ENCODE data around the gene ZNF593OS. TPM values are rescaled to one million over a fixed set of nuclear protein-coding genes. Genes with fewer than 3 reads are reported as not detected.

The ZNF593OS gene
- total and polyA plus RNA-seq, 2 donors (not counting 3 experiments of a cell fraction or from before 2014, with no cell fraction given), result not detected

DNA sequence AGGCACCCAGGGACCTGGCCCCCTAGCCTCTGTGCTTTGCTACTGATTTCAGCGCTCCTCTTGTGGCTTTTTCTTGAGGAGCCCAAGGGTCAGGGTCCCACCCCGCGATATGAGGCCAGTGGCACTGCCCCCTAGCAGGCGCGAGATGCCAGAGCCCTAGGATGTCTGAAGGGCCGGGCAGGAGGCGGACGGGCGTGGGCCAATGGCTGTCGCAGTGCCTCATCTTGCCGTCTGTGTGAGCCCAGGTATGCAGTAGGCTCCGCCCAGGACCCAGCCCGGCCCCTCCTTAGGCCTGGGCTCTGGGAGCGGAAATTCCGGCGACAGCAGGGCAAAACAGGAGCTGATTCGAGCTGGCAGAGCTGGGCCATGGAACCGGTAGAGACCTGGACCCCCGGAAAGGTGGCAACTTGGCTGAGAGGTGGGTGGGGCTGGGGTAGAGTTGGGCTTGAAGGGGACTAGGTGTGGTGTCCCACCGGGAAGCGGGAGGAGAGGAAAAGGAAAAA lies 5.6 kb upstream of the ZNF593OS start, which contains the start of gene CNKSR1:
Gene CNKSR1, plus strand, starts transcription at position 310 of the 503 bp plus-strand sequence. Its CDS starts 57 bp downstream, at position 367.
- Histone ChIP-seq H2AFZ (ENCODE audit: low read depth, low read length) (no peak within 1 kb of the TSS), H3K9ac (replicated peaks; ENCODE audit: extremely low read depth, insufficient read depth, low read length) (no peak within 1 kb of the TSS), H3K79me2 (ENCODE audit: control insufficient read depth, insufficient read depth, low read length) (no peaks in the 10 kb centered on the region), H3K4me3 (replicated peaks in 1 of 3; ENCODE audit: insufficient read depth in 1 of 3, low read depth in 1 of 3, low read length in 3 of 3) (no peak within 1 kb of the TSS), H3K9me3 (replicated peaks; ENCODE audit: control insufficient read depth, insufficient read depth, low read length) (no peaks in the 10 kb centered on the region), H4K20me1 (replicated peaks; ENCODE audit: control insufficient read depth, extremely low read depth, insufficient read depth, low read length) (no peaks in the 10 kb centered on the region), H3K27me3 (ENCODE audit: control insufficient read depth in 2 of 2, insufficient read depth in 2 of 2, low read length in 2 of 2) (no peaks in the 10 kb centered on the region), H3K4me2 (ENCODE audit: insufficient read depth, low read length) (no peak within 1 kb of the TSS), H3K9me1 (replicated peaks; ENCODE audit: control insufficient read depth, extremely low read depth, insufficient read depth, low read length) (no peaks in the 10 kb centered on the region), H3K27ac (ENCODE audit: insufficient read depth, low read depth, low read length) (no peak within 1 kb of the TSS), H3K4me1 (ENCODE audit: control insufficient read depth, extremely low read depth, insufficient read depth, low read length) (no peaks in the 10 kb centered on the region), H3K36me3 (ENCODE audit: control insufficient read depth in 2 of 2, extremely low read depth in 1 of 2, insufficient read depth in 2 of 2, low read length in 2 of 2) (no peaks in the 10 kb centered on the region)
- dilution Hi-C loops (cut with MboI; ENCODE audit: extremely low pct_ligation_motif_present, low sequenced_read_pairs) (no loop called here), intact Hi-C loops (cut with micrococcal nuclease) (no loop called here)
- ChIA-PET CTCF (interaction anchor here (0.9 to 1.9 kb wide), 4 partner anchors 7 to 145 kb away, joined by 3 to 6 read pairs (median 4); partner anchors contain the start of gene ZNF593), POLR2A (no interaction called here)
- FAIRE-seq, result no peak
- TF ChIP-seq, protein P1, sequence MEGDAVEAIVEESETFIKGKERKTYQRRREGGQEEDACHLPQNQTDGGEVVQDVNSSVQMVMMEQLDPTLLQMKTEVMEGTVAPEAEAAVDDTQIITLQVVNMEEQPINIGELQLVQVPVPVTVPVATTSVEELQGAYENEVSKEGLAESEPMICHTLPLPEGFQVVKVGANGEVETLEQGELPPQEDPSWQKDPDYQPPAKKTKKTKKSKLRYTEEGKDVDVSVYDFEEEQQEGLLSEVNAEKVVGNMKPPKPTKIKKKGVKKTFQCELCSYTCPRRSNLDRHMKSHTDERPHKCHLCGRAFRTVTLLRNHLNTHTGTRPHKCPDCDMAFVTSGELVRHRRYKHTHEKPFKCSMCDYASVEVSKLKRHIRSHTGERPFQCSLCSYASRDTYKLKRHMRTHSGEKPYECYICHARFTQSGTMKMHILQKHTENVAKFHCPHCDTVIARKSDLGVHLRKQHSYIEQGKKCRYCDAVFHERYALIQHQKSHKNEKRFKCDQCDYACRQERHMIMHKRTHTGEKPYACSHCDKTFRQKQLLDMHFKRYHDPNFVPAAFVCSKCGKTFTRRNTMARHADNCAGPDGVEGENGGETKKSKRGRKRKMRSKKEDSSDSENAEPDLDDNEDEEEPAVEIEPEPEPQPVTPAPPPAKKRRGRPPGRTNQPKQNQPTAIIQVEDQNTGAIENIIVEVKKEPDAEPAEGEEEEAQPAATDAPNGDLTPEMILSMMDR (IDR thresholded peaks at IDR 0.05; ENCODE audit: extremely low read depth in 1 of 2, insufficient read depth in 1 of 2, low read depth in 1 of 2, low read length in 2 of 2), result no peak
- TF ChIP-seq, protein P2, sequence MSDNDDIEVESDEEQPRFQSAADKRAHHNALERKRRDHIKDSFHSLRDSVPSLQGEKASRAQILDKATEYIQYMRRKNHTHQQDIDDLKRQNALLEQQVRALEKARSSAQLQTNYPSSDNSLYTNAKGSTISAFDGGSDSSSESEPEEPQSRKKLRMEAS (IDR thresholded peaks at IDR 0.05; ENCODE audit: insufficient read depth, insufficient read length), result no peak
- no peak for TF ChIP-seq EZH2 (IDR thresholded peaks at IDR 0.05; ENCODE audit: borderline replicate concordance, low read depth, low read length, severe bottlenecking)
- DNase-seq (ENCODE audit: low read depth, low spot score), result no peak
- BruUV-seq (replicated peaks), result no TSS peak

DNA sequence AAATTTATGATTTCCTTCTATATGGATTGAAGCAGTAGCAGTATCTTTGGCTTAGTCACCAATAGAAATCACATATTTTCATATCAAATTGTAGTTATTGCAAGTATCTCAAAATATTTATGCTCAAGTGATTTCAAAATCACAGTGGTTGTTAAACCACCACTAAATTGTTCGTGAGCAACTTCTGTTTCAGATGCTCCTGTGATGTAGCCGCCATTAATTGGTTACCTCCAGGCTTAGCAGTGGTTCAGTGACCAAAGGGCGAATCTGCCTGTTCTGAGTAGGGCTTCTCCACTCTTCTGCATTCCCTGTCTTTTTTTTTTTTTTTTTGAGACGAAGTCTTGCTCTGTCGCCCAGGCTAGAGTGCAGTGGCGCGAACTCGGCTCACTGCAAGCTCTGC lies 3.7 kb upstream of the ZNF593OS start:
- no peak overlapping the region for H3K4me2 ChIP-seq (ENCODE audit: insufficient read depth, low read length)
- BruUV-seq (replicated peaks), result no TSS peak
- no peaks in the 10 kb centered on the region for H3K27me3 ChIP-seq (ENCODE audit: control insufficient read depth in 2 of 2, insufficient read depth in 2 of 2, low read length in 2 of 2)
- CTCF ChIA-PET, result interaction anchor here (1.4 kb wide), 1 partner anchor 146 kb away, joined by 3 read pairs; no protein-coding TSS in a partner anchor
- TF ChIP-seq GATA2 (IDR thresholded peaks at IDR 0.05; ENCODE audit: insufficient read depth, insufficient read length, low read depth, low read length) (no peak), POLR2A (IDR thresholded peaks at IDR 0.05; ENCODE audit: low read depth, low read length) (no peak), POLR2AphosphoS5 (IDR thresholded peaks at IDR 0.05; ENCODE audit: insufficient read depth, low read depth, low read length) (no peak), FOS (IDR thresholded peaks at IDR 0.05; ENCODE audit: borderline replicate concordance, insufficient read depth, low read length) (no peak), JUN (IDR thresholded peaks at IDR 0.05; ENCODE audit: borderline replicate concordance, insufficient read depth, insufficient read length, low read depth) (no peak), MYC (IDR thresholded peaks at IDR 0.05; ENCODE audit: low read depth, low read length) (no peak), EZH2 (IDR thresholded peaks at IDR 0.05; ENCODE audit: borderline replicate concordance, low read depth, low read length, severe bottlenecking) (no peak)
- TF ChIP-seq, protein P2 (IDR thresholded peaks at IDR 0.05; ENCODE audit: insufficient read depth, insufficient read length), result no peak
- TF ChIP-seq, protein P1 (IDR thresholded peaks at IDR 0.05; ENCODE audit: extremely low read depth in 1 of 2, insufficient read depth in 1 of 2, low read depth in 1 of 2, low read length in 2 of 2), result no peak
- no peak for DNase-seq (ENCODE audit: low read depth, low spot score)
- no peak for FAIRE-seq
- H3K9me3 ChIP-seq (replicated peaks; ENCODE audit: control insufficient read depth, insufficient read depth, low read length), result no peaks in the 10 kb centered on the region
- H4K20me1 ChIP-seq (replicated peaks; ENCODE audit: control insufficient read depth, extremely low read depth, insufficient read depth, low read length), result no peaks in the 10 kb centered on the region
- H3K4me3 ChIP-seq (replicated peaks in 1 of 3; ENCODE audit: insufficient read depth in 1 of 3, low read depth in 1 of 3, low read length in 3 of 3), result no peak overlapping the region
- H3K27ac ChIP-seq (ENCODE audit: insufficient read depth, low read depth, low read length), result no peak overlapping the region
- intact Hi-C loops (cut with micrococcal nuclease) (no loop called here), dilution Hi-C loops (cut with MboI; ENCODE audit: extremely low pct_ligation_motif_present, low sequenced_read_pairs) (no loop called here)
- no peaks in the 10 kb centered on the region for H3K4me1 ChIP-seq (ENCODE audit: control insufficient read depth, extremely low read depth, insufficient read depth, low read length)
- no peak overlapping the region for H3K9ac ChIP-seq (replicated peaks; ENCODE audit: extremely low read depth, insufficient read depth, low read length)
- H3K9me1 ChIP-seq (replicated peaks; ENCODE audit: control insufficient read depth, extremely low read depth, insufficient read depth, low read length), result no peaks in the 10 kb centered on the region
- no peak overlapping the region for H2AFZ ChIP-seq (ENCODE audit: low read depth, low read length)
- POLR2A ChIA-PET, result no interaction called here
- peaks cover 2% of the 10 kb centered on the region for H3K79me2 ChIP-seq (ENCODE audit: control insufficient read depth, insufficient read depth, low read length)
- H3K36me3 ChIP-seq (ENCODE audit: control insufficient read depth in 2 of 2, extremely low read depth in 1 of 2, insufficient read depth in 2 of 2, low read length in 2 of 2), result no peaks in the 10 kb centered on the region

Measured in endothelial cell of umbilical vein (primary cell).